Gastrocnemius medialis (tissue), 4 donors: ENCODE measurements around the gene UBE2J1. TPM values are rescaled to one million over a fixed set of nuclear protein-coding genes. Genes with fewer than 3 reads are reported as not detected.

Source experiments
- ATAC-seq, 2 donors: fragments of 150-250 bp; one replicate each; pipeline ENCODE4 v1.9.1; 2016
- DNase-seq, 2 donors: peaks; one replicate each; pipeline ENCODE4 v3.0.0-alpha.2; 2019
- H3K27ac ChIP-seq, 4 donors: fragments of 200-600 bp; sonication (generic); 1 replicate in 1 of 4; 2 replicates in 3 of 4; pipeline ENCODE4 v1.5.1; 2016 to 2018; ENCODE audit warnings: mild to moderate bottlenecking in 2 of 4, moderate library complexity in 1 of 4
- H3K27me3 ChIP-seq, 3 donors: fragments of 200-600 bp; sonication (generic) in 2 of 3; 1 replicate in 1 of 3; 2 replicates in 2 of 3; pipeline versions ENCODE4 v1.5.1 to v1.6.0; 2016 to 2019; ENCODE audit warnings: mild to moderate bottlenecking in 1 of 3, moderate library complexity in 1 of 3
- H3K36me3 ChIP-seq, 2 donors: fragments of 200-600 bp; sonication (generic) in 1 of 2; one replicate each; pipeline ENCODE4 v1.5.1; 2017 to 2018
- H3K4me1 ChIP-seq, 2 donors: fragments of 200-600 bp; sonication (generic) in 1 of 2; one replicate each; pipeline ENCODE4 v1.5.1; 2016 to 2017; ENCODE audit warnings: mild to moderate bottlenecking in 2 of 2
- H3K4me3 ChIP-seq, 4 donors: fragments of 200-600 bp; sonication (generic) in 3 of 4; 1 replicate in 1 of 4; 2 replicates in 3 of 4; pipeline ENCODE4 v1.5.1; 2016 to 2019; ENCODE audit warnings: mild to moderate bottlenecking in 2 of 4
- H3K9me3 ChIP-seq, 3 donors: fragments of 200-600 bp; sonication (generic) in 2 of 3; 1 replicate in 1 of 3; 2 replicates in 2 of 3; pipeline ENCODE4 v1.5.1; 2016 to 2019
- POLR2A ChIP-seq, 2 donors: fragments of 450-650 bp; IDR thresholded peaks; one replicate each; pipeline ENCODE4 v1.6.1; 2017; ENCODE audit warnings: antibody characterized with exemption in 2 of 2, mild to moderate bottlenecking in 2 of 2, moderate library complexity in 2 of 2
- in situ Hi-C, 4 donors: fragments of 200-750 bp; cut with MboI; loops; one replicate each; pipeline versions ENCODE4 v1.15.0 to v1.8.0; 2017; ENCODE audit warnings: low sequenced_read_pairs in 4 of 4
- intact Hi-C: fragments of 100-400 bp; cut with DNase I; formaldehyde crosslinking; loops from one replicate; pipeline ENCODE4 v1.15.1; 2023; ENCODE audit warnings: low total_unique reads
- total RNA-seq, 4 donors: library from RNA; depleted of rRNA; stranded (reverse); fragments of >200 nt; gene quantifications; one replicate each; pipeline versions ENCODE4 v1.1.0 to v1.2.3, GENCODE V29; 2016
- TF ChIP-seq, protein P1 (sequence below), 5 experiments: fragments of 450-650 bp in 3 of 5; fragments of 200-600 bp in 2 of 5; sonication (generic) in 2 of 5; IDR thresholded peaks in 4 of 5; conservative IDR thresholded peaks in 1 of 5; 1 replicate in 4 of 5; 2 replicates in 1 of 5; pipeline ENCODE4 v1.5.1; 2016 to 2019; ENCODE audit warnings: antibody characterized with exemption in 5 of 5, mild to moderate bottlenecking in 3 of 5, moderate library complexity in 3 of 5

UBE2J1 gene
- total RNA-seq, 4 donors from 2014 or later: 10.5 to 15.1 (median 14.6) TPM

DNA sequence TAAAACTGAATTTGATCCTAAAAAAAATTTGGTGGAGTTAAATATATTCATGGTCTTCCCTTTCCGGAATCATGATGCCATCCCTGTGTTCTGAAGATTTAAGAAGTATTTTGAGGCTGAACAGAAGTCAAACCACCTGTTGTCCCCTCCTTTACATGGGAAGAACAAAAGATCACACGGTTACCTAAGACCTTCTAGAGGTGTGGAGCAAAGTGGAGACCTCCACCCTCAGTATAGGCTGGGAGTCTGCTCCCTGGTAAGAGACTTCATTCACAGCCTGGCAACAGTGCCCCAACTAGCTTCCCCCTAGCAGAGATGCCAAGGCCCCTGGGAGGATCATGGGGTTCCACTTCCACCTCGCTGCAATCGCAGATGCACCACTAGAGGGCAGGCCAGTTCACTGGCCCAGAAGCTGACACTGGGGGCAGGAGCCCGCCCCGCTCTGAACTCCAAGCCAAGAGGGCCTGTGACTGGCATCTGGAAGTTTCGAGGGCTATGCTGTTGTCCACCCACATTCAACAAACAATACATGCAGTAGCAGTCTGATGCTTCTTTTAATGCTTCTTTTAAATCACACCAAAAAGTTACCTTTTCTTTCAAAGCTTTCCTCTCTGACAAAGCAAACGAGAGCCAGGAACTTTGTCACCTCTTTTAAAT lies 19.5 kb upstream of the UBE2J1 start:
- Histone ChIP-seq H3K27me3 (no peaks in the 10 kb centered on the region), H3K4me1 (peaks cover 30 to 37% of the 10 kb centered on the region in 2 donors), H3K9me3 (no peaks in the 10 kb centered on the region), H3K4me3 (no peak overlapping the region), H3K27ac (peak overlapping the region; percentile 60 to 79 (median 72)), H3K36me3 (peaks cover 0 to 6% of the 10 kb centered on the region in 2 donors)
- DNase-seq: peak; percentile 46 to 78
- intact Hi-C loops (loop anchor here (1.0 to 5.0 kb wide), 3 partner anchors 40 to 60 kb away; partner anchors contain the start of genes ANKRD6 and RRAGD), in situ Hi-C loops (loop anchor here in 3 of 4 donors (5.0 to 25.0 kb wide), 3 partner anchors 285 to 390 kb away; partner anchors contain the start of gene PNRC1 (in 1 of the 3))
- TF ChIP-seq POLR2A (IDR thresholded peaks at IDR 0.05): no peak
- TF ChIP-seq, protein P1, sequence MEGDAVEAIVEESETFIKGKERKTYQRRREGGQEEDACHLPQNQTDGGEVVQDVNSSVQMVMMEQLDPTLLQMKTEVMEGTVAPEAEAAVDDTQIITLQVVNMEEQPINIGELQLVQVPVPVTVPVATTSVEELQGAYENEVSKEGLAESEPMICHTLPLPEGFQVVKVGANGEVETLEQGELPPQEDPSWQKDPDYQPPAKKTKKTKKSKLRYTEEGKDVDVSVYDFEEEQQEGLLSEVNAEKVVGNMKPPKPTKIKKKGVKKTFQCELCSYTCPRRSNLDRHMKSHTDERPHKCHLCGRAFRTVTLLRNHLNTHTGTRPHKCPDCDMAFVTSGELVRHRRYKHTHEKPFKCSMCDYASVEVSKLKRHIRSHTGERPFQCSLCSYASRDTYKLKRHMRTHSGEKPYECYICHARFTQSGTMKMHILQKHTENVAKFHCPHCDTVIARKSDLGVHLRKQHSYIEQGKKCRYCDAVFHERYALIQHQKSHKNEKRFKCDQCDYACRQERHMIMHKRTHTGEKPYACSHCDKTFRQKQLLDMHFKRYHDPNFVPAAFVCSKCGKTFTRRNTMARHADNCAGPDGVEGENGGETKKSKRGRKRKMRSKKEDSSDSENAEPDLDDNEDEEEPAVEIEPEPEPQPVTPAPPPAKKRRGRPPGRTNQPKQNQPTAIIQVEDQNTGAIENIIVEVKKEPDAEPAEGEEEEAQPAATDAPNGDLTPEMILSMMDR (IDR thresholded peaks at IDR 0.05 in 4 of 5, conservative IDR thresholded peaks at IDR 0.05 in 1 of 5): peak; percentile 77 to 98 (median 92)
- ATAC-seq: peak; percentile 67 to 75

DNA sequence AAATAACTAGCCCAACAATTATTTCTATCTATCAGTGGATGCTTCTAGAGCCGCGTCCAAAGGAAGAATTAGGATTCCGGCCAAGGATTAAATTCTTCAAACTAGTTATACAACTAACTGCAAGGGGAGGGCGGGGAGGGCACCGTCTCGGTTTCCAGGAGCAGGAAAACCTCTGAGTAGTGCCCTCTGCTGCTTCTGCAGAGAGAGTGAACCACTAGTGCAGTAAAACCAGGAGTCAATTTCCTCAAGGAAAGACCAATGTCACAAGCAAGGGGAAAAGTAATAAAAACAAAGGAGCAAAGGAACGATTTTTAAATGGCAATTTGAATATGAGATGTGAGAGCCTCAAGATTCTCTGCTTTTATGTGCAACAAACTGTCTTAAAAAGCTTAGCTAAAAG lies 16.5 kb upstream of the UBE2J1 start:
- no peaks in the 10 kb centered on the region for H3K27me3 ChIP-seq
- TF ChIP-seq POLR2A (IDR thresholded peaks at IDR 0.05): no peak
- TF ChIP-seq, protein P1 (IDR thresholded peaks at IDR 0.05 in 4 of 5, conservative IDR thresholded peaks at IDR 0.05 in 1 of 5): peak in 4 of 5 experiments; percentile 11 to 58 (median 31)
- no peak overlapping the region for H3K4me3 ChIP-seq
- ATAC-seq: peak in 1 of 2 donors; percentile 45
- H3K36me3 ChIP-seq: peaks cover 0 to 6% of the 10 kb centered on the region in 2 donors
- H3K27ac ChIP-seq: peak overlapping the region; percentile 13 to 37 (median 30)
- in situ Hi-C loops: loop anchor here in 3 of 4 donors (10.0 to 25.0 kb wide), 3 partner anchors 236 to 382 kb away; partner anchors contain the start of gene PNRC1 (in 1 of the 3)
- H3K4me1 ChIP-seq: peaks cover 21% of the 10 kb centered on the region in 2 donors
- intact Hi-C loops: loop anchor here (1.0 to 2.0 kb wide), 2 partner anchors 241 to 386 kb away; no protein-coding TSS in a partner anchor
- DNase-seq: peak in 1 of 2 donors; percentile 38
- no peaks in the 10 kb centered on the region for H3K9me3 ChIP-seq

DNA sequence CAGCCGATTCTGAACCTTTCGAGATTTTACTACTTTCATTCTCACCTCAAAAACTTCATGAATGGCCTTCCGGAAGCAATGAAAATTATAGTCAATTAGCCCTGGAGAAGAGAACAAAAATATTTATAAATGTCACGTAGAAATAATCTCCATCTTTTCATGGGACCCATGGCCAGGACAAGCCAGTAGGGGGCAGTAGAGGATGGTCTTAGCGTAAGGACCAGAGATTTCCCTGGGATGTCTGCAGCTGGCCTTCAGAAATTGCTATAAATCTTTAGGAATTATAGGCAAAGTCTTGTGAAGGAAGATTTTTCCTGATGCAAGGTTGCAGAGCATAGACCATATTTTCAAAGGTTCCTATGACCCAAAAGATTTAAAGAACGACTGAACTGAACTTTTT lies 15.6 kb upstream of the UBE2J1 start:
- Histone ChIP-seq H3K27me3 (no peaks in the 10 kb centered on the region), H3K4me1 (peaks cover 21% of the 10 kb centered on the region in 2 donors), H3K4me3 (no peak overlapping the region), H3K27ac (peak overlapping the region in 2 of 4 donors; percentile 30 to 37), H3K9me3 (no peaks in the 10 kb centered on the region), H3K36me3 (peaks cover 0 to 6% of the 10 kb centered on the region in 2 donors)
- DNase-seq: peak in 1 of 2 donors; percentile 52
- in situ Hi-C loops: loop anchor here in 3 of 4 donors (10.0 to 25.0 kb wide), 3 partner anchors 237 to 381 kb away; partner anchors contain the start of gene PNRC1 (in 1 of the 3)
- TF ChIP-seq POLR2A (IDR thresholded peaks at IDR 0.05): no peak
- TF ChIP-seq, protein P1 (IDR thresholded peaks at IDR 0.05 in 4 of 5, conservative IDR thresholded peaks at IDR 0.05 in 1 of 5): peak; percentile 58 to 89 (median 75)
- intact Hi-C loops: loop anchor here (1.0 to 2.0 kb wide), 2 partner anchors 242 to 385 kb away; no protein-coding TSS in a partner anchor
- peak in 1 of 2 donors; percentile 48 for ATAC-seq

DNA sequence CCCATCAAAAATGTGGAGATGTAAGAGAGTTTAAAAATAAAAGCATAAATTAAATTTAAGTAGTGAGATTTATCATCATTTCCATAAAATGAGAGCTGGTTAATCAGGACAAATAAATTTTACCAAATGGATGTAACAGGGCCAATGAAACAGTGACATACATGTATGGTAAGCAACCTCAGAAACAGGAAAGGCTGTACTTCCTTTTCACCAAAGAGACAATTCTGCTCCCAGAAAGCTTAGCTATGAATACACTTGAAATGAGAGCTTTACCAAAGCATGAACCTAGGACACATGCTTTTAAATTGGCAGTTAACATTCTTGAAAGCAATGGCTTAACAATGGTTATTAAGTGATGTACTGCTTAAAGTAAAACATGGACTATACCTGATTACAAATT lies 12.1 kb upstream of the UBE2J1 start:
- Histone ChIP-seq H3K27me3 (no peaks in the 10 kb centered on the region), H3K4me1 (peaks cover 10 to 12% of the 10 kb centered on the region in 2 donors), H3K36me3 (peaks cover 0 to 6% of the 10 kb centered on the region in 2 donors), H3K27ac (peak overlapping the region in 1 of 4 donors; percentile 13), H3K9me3 (no peaks in the 10 kb centered on the region), H3K4me3 (no peak overlapping the region)
- TF ChIP-seq POLR2A (IDR thresholded peaks at IDR 0.05): no peak
- TF ChIP-seq, protein P1 (IDR thresholded peaks at IDR 0.05 in 4 of 5, conservative IDR thresholded peaks at IDR 0.05 in 1 of 5): no peak
- intact Hi-C loops: no loop called here
- ATAC-seq (no peak), DNase-seq (no peak)
- in situ Hi-C loops: loop anchor here in 3 of 4 donors (10.0 to 25.0 kb wide), 3 partner anchors 240 to 377 kb away; partner anchors contain the start of gene PNRC1 (in 1 of the 3)
